ENCODE results near the gene EIF3B.

GRCh38 chr7:2380461-2380860, 25.8 kb downstream of the EIF3B start:
- TF ChIP-seq CTCF (IDR thresholded peaks at IDR 0.05; ENCODE audit: low read depth, low read length) (no peak), EZH2phosphoT487 (IDR thresholded peaks at IDR 0.05; ENCODE audit: low read depth) (no peak)
